Activated naive CD4-positive, alpha-beta T cell treated with anti-CD3 and anti-CD28 coated beads, Interleukin-2, amount 50 U/mL, for 24 hours (primary cell): ENCODE data around the gene MEAF6.
"Not testable (repeated sequence)": the region's sequence is repeated elsewhere in the genome, so short reads cannot be mapped to it uniquely, and the experiment has no call there.

Source experiments
- H3K27ac Mint-ChIP-seq: one replicate; pipeline ENCODE4 v1.8.0; 2021; ENCODE audit warnings: mild to moderate bottlenecking, mixed read lengths
- H3K27me3 Mint-ChIP-seq: one replicate; pipeline ENCODE4 v1.8.0; 2021; ENCODE audit warnings: mixed read lengths
- H3K36me3 Mint-ChIP-seq: one replicate; pipeline ENCODE4 v1.8.0; 2021; ENCODE audit warnings: mixed read lengths
- H3K4me1 Mint-ChIP-seq: one replicate; pipeline ENCODE4 v1.8.0; 2021; ENCODE audit warnings: mixed read lengths
- H3K4me3 Mint-ChIP-seq: one replicate; pipeline ENCODE4 v1.8.0; 2021; ENCODE audit warnings: mild to moderate bottlenecking, mixed read lengths
- H3K9me3 Mint-ChIP-seq: one replicate; pipeline ENCODE4 v1.8.0; 2021; ENCODE audit warnings: mixed read lengths

Gene MEAF6

GRCh38 chr1:37540036-37540785 is 25.6 kb upstream of the MEAF6 start:
- no peak overlapping the region for H3K27ac Mint-ChIP-seq
- no peaks in the 10 kb centered on the region for H3K27me3 Mint-ChIP-seq
- H3K9me3 Mint-ChIP-seq = no peaks in the 10 kb centered on the region
- no peak overlapping the region for H3K4me3 Mint-ChIP-seq
- peaks cover 24% of the 10 kb centered on the region for H3K36me3 Mint-ChIP-seq
- H3K4me1 Mint-ChIP-seq = peaks cover 9% of the 10 kb centered on the region

GRCh38 chr1:37539154-37539553 is 24.6 kb upstream of the MEAF6 start:
- not testable (repeated sequence) for H3K27ac Mint-ChIP-seq

GRCh38 chr1:37537378-37537777 is 22.8 kb upstream of the MEAF6 start:
- H3K4me3 Mint-ChIP-seq = no peak overlapping the region
- H3K27me3 Mint-ChIP-seq = no peaks in the 10 kb centered on the region
- peaks cover 15% of the 10 kb centered on the region for H3K36me3 Mint-ChIP-seq
- H3K27ac Mint-ChIP-seq = no peak overlapping the region
- H3K9me3 Mint-ChIP-seq = no peaks in the 10 kb centered on the region
- peaks cover 17% of the 10 kb centered on the region for H3K4me1 Mint-ChIP-seq

More at GRCh38 chr1:37539154-37539553, 24.6 kb upstream of the MEAF6 start:
- Mint-ChIP-seq H3K4me1 (peaks cover 16% of the 10 kb centered on the region), H3K36me3 (peaks cover 19% of the 10 kb centered on the region)
- not testable (repeated sequence) for H3K9me3 Mint-ChIP-seq, H3K27me3 Mint-ChIP-seq, H3K4me3 Mint-ChIP-seq

- Mint-ChIP-seq H3K27ac (peak overlapping the region; percentile 35), H3K9me3 (no peaks in the 10 kb centered on the region), H3K4me3 (no peak overlapping the region), H3K27me3 (no peaks in the 10 kb centered on the region), H3K36me3 (peaks cover 10% of the 10 kb centered on the region), H3K4me1 (peaks cover 17% of the 10 kb centered on the region)
These were observed 18.9 kb upstream of the MEAF6 start for GRCh38 chr1:37533317-37534093.

- not testable (repeated sequence) for H3K9me3 Mint-ChIP-seq, H3K27me3 Mint-ChIP-seq, H3K27ac Mint-ChIP-seq, H3K36me3 Mint-ChIP-seq, H3K4me3 Mint-ChIP-seq
- peaks cover 17% of the 10 kb centered on the region for H3K4me1 Mint-ChIP-seq
These were observed 18.0 kb upstream of the MEAF6 start for GRCh38 chr1:37532418-37533156.

- H3K27ac Mint-ChIP-seq, H3K4me3 Mint-ChIP-seq, H3K9me3 Mint-ChIP-seq, H3K36me3 Mint-ChIP-seq, H3K27me3 Mint-ChIP-seq, H3K4me1 Mint-ChIP-seq: not testable (repeated sequence)
These were observed 15.3 kb upstream of the MEAF6 start for GRCh38 chr1:37529888-37530287.

- peaks cover 21% of the 10 kb centered on the region for H3K4me1 Mint-ChIP-seq
- no peaks in the 10 kb centered on the region for H3K9me3 Mint-ChIP-seq
- H3K27ac Mint-ChIP-seq = peak overlapping the region; percentile 37
- no peaks in the 10 kb centered on the region for H3K36me3 Mint-ChIP-seq
- H3K27me3 Mint-ChIP-seq = no peaks in the 10 kb centered on the region
- H3K4me3 Mint-ChIP-seq = peak overlapping the region; percentile 86
These were observed 5.0 kb upstream of the MEAF6 start for GRCh38 chr1:37519613-37520012.

GRCh38 chr1:37518929-37519328 is 4.4 kb upstream of the MEAF6 start:
- Mint-ChIP-seq H3K4me1 (peaks cover 21% of the 10 kb centered on the region), H3K27ac (peak overlapping the region; percentile 68), H3K4me3 (peak overlapping the region; percentile 86)
- H3K36me3 Mint-ChIP-seq, H3K9me3 Mint-ChIP-seq, H3K27me3 Mint-ChIP-seq: not testable (repeated sequence)

- not testable (repeated sequence) for H3K27ac Mint-ChIP-seq, H3K4me3 Mint-ChIP-seq, H3K9me3 Mint-ChIP-seq, H3K36me3 Mint-ChIP-seq, H3K27me3 Mint-ChIP-seq
- H3K4me1 Mint-ChIP-seq = peaks cover 25% of the 10 kb centered on the region
These were observed 3.7 kb upstream of the MEAF6 start for GRCh38 chr1:37518241-37518640.

- Mint-ChIP-seq H3K9me3 (no peaks in the 10 kb centered on the region), H3K4me3 (no peak overlapping the region), H3K36me3 (peaks cover 3% of the 10 kb centered on the region), H3K27me3 (no peaks in the 10 kb centered on the region), H3K27ac (no peak overlapping the region), H3K4me1 (peaks cover 29% of the 10 kb centered on the region)
These were observed 3.0 kb upstream of the MEAF6 start for GRCh38 chr1:37517569-37517968.

- H3K27ac Mint-ChIP-seq = peak overlapping the region; percentile 94
- H3K9me3 Mint-ChIP-seq = no peaks in the 10 kb centered on the region
- no peaks in the 10 kb centered on the region for H3K27me3 Mint-ChIP-seq
- H3K36me3 Mint-ChIP-seq = peaks cover 10% of the 10 kb centered on the region
- H3K4me1 Mint-ChIP-seq = peaks cover 41% of the 10 kb centered on the region
- peak overlapping the region; percentile 95 for H3K4me3 Mint-ChIP-seq
These were observed 844 bp upstream of the MEAF6 start for GRCh38 chr1:37515185-37516034.

GRCh38 chr1:37513795-37514349 is 694 bp downstream of the MEAF6 start:
- Mint-ChIP-seq H3K36me3 (peaks cover 15% of the 10 kb centered on the region), H3K4me1 (peaks cover 39% of the 10 kb centered on the region), H3K4me3 (peak overlapping the region; percentile 94), H3K27ac (peak overlapping the region; percentile 81), H3K27me3 (no peaks in the 10 kb centered on the region), H3K9me3 (no peaks in the 10 kb centered on the region)

- no peak overlapping the region for H3K27ac Mint-ChIP-seq
- no peak overlapping the region for H3K4me3 Mint-ChIP-seq
- peaks cover 41% of the 10 kb centered on the region for H3K4me1 Mint-ChIP-seq
- no peaks in the 10 kb centered on the region for H3K9me3 Mint-ChIP-seq
- H3K27me3 Mint-ChIP-seq = no peaks in the 10 kb centered on the region
- H3K36me3 Mint-ChIP-seq = peaks cover 26% of the 10 kb centered on the region
These were observed 5.4 kb downstream of the MEAF6 start for GRCh38 chr1:37509181-37509580.

GRCh38 chr1:37506740-37507139 is 7.8 kb downstream of the MEAF6 start:
- H3K36me3 Mint-ChIP-seq = peaks cover 21% of the 10 kb centered on the region

GRCh38 chr1:37502791-37503190 is 11.8 kb downstream of the MEAF6 start:
- not testable (repeated sequence) for H3K4me3 Mint-ChIP-seq, H3K9me3 Mint-ChIP-seq, H3K27me3 Mint-ChIP-seq
- peaks cover 15% of the 10 kb centered on the region for H3K4me1 Mint-ChIP-seq
- peak overlapping the region; percentile 30 for H3K27ac Mint-ChIP-seq
- peaks cover 17% of the 10 kb centered on the region for H3K36me3 Mint-ChIP-seq

More at GRCh38 chr1:37506740-37507139, 7.8 kb downstream of the MEAF6 start:
- Mint-ChIP-seq H3K4me1 (peaks cover 29% of the 10 kb centered on the region), H3K4me3 (no peak overlapping the region), H3K27ac (no peak overlapping the region), H3K27me3 (no peaks in the 10 kb centered on the region), H3K9me3 (no peaks in the 10 kb centered on the region)
